ENCODE data around the gene GLP2R. TPM values are rescaled to one million over a fixed set of nuclear protein-coding genes. Genes with fewer than 3 reads are reported as not detected.

Gene GLP2R
- total and polyA plus RNA-seq, 2 experiments from 2014 or later: not detected

- TF ChIP-seq EZH2phosphoT487 (IDR thresholded peaks at IDR 0.05; ENCODE audit: insufficient read depth, low read depth): no peak
- TF ChIP-seq EZH2 (IDR thresholded peaks at IDR 0.05; ENCODE audit: insufficient read depth, poor library complexity, severe bottlenecking): no peak
- H3K79me2 ChIP-seq (ENCODE audit: insufficient read depth): no peaks in the 10 kb centered on the region
- H3F3A ChIP-seq (ENCODE audit: insufficient read depth): no peaks in the 10 kb centered on the region
- no peaks in the 10 kb centered on the region for H3K36me3 ChIP-seq (ENCODE audit: low read depth)
- no peaks in the 10 kb centered on the region for H3K9me2 ChIP-seq (ENCODE audit: insufficient read depth)
- H3K4me3 ChIP-seq: no peak overlapping the region
- H3K9ac ChIP-seq: no peak overlapping the region
- H3K9me3 ChIP-seq (ENCODE audit: low read depth): no peaks in the 10 kb centered on the region
- H3K4me2 ChIP-seq (ENCODE audit: unreplicated experiment): no peak overlapping the region
- no peak overlapping the region for H2AFZ ChIP-seq
- no peaks in the 10 kb centered on the region for H4K20me1 ChIP-seq (ENCODE audit: insufficient read depth)
- WGBS, 2 experiments (ENCODE audit: low coverage in 1 of 2, low lambda C conversion rate in 2 of 2, missing lambda C conversion rate in 2 of 2): 87 to 92% methylated on average over 11 to 12 of the region's 12 CpGs
- in situ Hi-C loops (cut with MboI): no loop called here
- H3K4me1 ChIP-seq (ENCODE audit: insufficient read depth): 0 out of 2 replicates have a peak, but pooled peaks cover 3% of the 10 kb centered on the region
- H3K27ac ChIP-seq: no peak overlapping the region
- DNase-seq: no peak
- no peaks in the 10 kb centered on the region for H3K27me3 ChIP-seq (replicated peaks; ENCODE audit: insufficient read depth)
These were observed 105.5 kb downstream of the GLP2R start for GRCh38 chr17:9931144-9931741.

GRCh38 chr17:9932491-9932890, 106.8 kb downstream of the GLP2R start:
- H3K9me2 ChIP-seq (ENCODE audit: insufficient read depth): no peaks in the 10 kb centered on the region
- H3K36me3 ChIP-seq (ENCODE audit: low read depth): no peaks in the 10 kb centered on the region
- no peak overlapping the region for H3K9ac ChIP-seq
- peak; percentile 40 for DNase-seq
- H3K79me2 ChIP-seq (ENCODE audit: insufficient read depth): no peaks in the 10 kb centered on the region
- no peak overlapping the region for H3K4me3 ChIP-seq
- H3K4me1 ChIP-seq (ENCODE audit: insufficient read depth): 0 out of 2 replicates have a peak, but pooled peaks cover 3% of the 10 kb centered on the region
- H3F3A ChIP-seq (ENCODE audit: insufficient read depth): no peaks in the 10 kb centered on the region
- H2AFZ ChIP-seq: no peak overlapping the region
- no peaks in the 10 kb centered on the region for H3K27me3 ChIP-seq (replicated peaks; ENCODE audit: insufficient read depth)
- H3K9me3 ChIP-seq (ENCODE audit: low read depth): no peaks in the 10 kb centered on the region
- WGBS, 2 experiments (ENCODE audit: low coverage in 1 of 2, low lambda C conversion rate in 2 of 2, missing lambda C conversion rate in 2 of 2): 70 to 81% methylated on average over 2 of the region's 2 CpGs
- H3K27ac ChIP-seq: no peak overlapping the region
- no peak overlapping the region for H3K4me2 ChIP-seq (ENCODE audit: unreplicated experiment)
- H4K20me1 ChIP-seq (ENCODE audit: insufficient read depth): no peaks in the 10 kb centered on the region
- TF ChIP-seq EZH2 (IDR thresholded peaks at IDR 0.05; ENCODE audit: insufficient read depth, poor library complexity, severe bottlenecking): no peak
- TF ChIP-seq EZH2phosphoT487 (IDR thresholded peaks at IDR 0.05; ENCODE audit: insufficient read depth, low read depth): no peak
- in situ Hi-C loops (cut with MboI): no loop called here

- H3K79me2 ChIP-seq (ENCODE audit: insufficient read depth): no peaks in the 10 kb centered on the region
- H3K9me2 ChIP-seq (ENCODE audit: insufficient read depth): no peaks in the 10 kb centered on the region
- TF ChIP-seq EZH2 (IDR thresholded peaks at IDR 0.05; ENCODE audit: insufficient read depth, poor library complexity, severe bottlenecking): no peak
- no peaks in the 10 kb centered on the region for H4K20me1 ChIP-seq (ENCODE audit: insufficient read depth)
- H3F3A ChIP-seq (ENCODE audit: insufficient read depth): 0 out of 2 replicates have a peak, but pooled peaks cover 5% of the 10 kb centered on the region
- H3K4me3 ChIP-seq: no peak overlapping the region
- 0 out of 2 replicates have a peak, but pooled peaks cover 3% of the 10 kb centered on the region for H3K4me1 ChIP-seq (ENCODE audit: insufficient read depth)
- H3K36me3 ChIP-seq (ENCODE audit: low read depth): 0 out of 2 replicates have a peak, but pooled peaks cover 5% of the 10 kb centered on the region
- no peak overlapping the region for H2AFZ ChIP-seq
- H3K4me2 ChIP-seq (ENCODE audit: unreplicated experiment): no peak overlapping the region
- whole genome bisulfite sequencing, 2 experiments (ENCODE audit: low coverage in 1 of 2, low lambda C conversion rate in 2 of 2, missing lambda C conversion rate in 2 of 2): 89 to 93% methylated on average over 7 of the region's 7 CpGs
- in situ Hi-C loops (cut with MboI): no loop called here
- H3K27me3 ChIP-seq (replicated peaks; ENCODE audit: insufficient read depth): no peaks in the 10 kb centered on the region
- no peak overlapping the region for H3K27ac ChIP-seq
- no peaks in the 10 kb centered on the region for H3K9me3 ChIP-seq (ENCODE audit: low read depth)
- no peak for DNase-seq
- H3K9ac ChIP-seq: no peak overlapping the region
These were observed 108.6 kb downstream of the GLP2R start for GRCh38 chr17:9934331-9934730.

- Histone ChIP-seq H3K9me2 (ENCODE audit: insufficient read depth) (no peaks in the 10 kb centered on the region), H2AFZ (no peak overlapping the region), H3K9me3 (ENCODE audit: low read depth) (no peaks in the 10 kb centered on the region), H3K4me2 (ENCODE audit: unreplicated experiment) (no peak overlapping the region), H3K27me3 (replicated peaks; ENCODE audit: insufficient read depth) (no peaks in the 10 kb centered on the region), H3F3A (ENCODE audit: insufficient read depth) (0 out of 2 replicates have a peak, but pooled peaks cover 5% of the 10 kb centered on the region), H3K4me1 (ENCODE audit: insufficient read depth) (0 out of 2 replicates have a peak, but pooled peaks cover 3% of the 10 kb centered on the region), H3K79me2 (ENCODE audit: insufficient read depth) (no peaks in the 10 kb centered on the region), H3K36me3 (ENCODE audit: low read depth) (0 out of 2 replicates have a peak, but pooled peaks cover 5% of the 10 kb centered on the region), H3K27ac (no peak overlapping the region), H3K4me3 (no peak overlapping the region), H3K9ac (no peak overlapping the region), H4K20me1 (ENCODE audit: insufficient read depth) (no peaks in the 10 kb centered on the region)
- TF ChIP-seq EZH2phosphoT487 (IDR thresholded peaks at IDR 0.05; ENCODE audit: insufficient read depth, low read depth) (no peak), EZH2 (IDR thresholded peaks at IDR 0.05; ENCODE audit: insufficient read depth, poor library complexity, severe bottlenecking) (no peak)
- in situ Hi-C loops (cut with MboI): no loop called here
- peak; percentile 45 for DNase-seq
- WGBS, 2 experiments (ENCODE audit: low coverage in 1 of 2, low lambda C conversion rate in 2 of 2, missing lambda C conversion rate in 2 of 2): 43 to 47% methylated on average over 6 of the region's 6 CpGs
These were observed 109.7 kb downstream of the GLP2R start for GRCh38 chr17:9935408-9935807.

Data from GM23248 (cell line).